Measurements from ENCODE around the gene DERL3. TPM values are rescaled to one million over a fixed set of nuclear protein-coding genes. Genes with fewer than 3 reads are reported as not detected.

DERL3 gene
- total RNA-seq, 4 donors from 2014 or later, result 0.21 to 0.49 (median 0.33) TPM

DNA sequence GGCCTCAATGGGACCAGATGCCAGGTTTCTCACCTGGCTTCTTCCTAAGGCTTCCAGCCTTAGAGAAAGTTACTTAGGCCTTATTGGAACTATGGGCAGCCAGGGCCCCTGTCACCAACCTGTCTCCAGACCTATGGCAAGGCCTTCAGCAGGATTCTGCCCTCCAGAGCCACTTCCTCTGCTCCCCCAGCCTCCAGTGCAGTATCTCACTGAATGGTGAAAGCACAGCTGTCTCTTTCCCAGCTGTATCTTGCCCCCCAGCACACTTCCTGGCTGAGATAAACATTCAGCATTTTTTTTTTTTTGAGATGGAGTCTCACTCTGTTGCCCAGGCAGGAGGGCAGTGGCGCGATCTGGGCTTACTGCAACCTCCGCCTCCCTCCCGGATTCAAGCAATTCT, 20.4 kb upstream of the DERL3 start:
- WGBS, 2 donors, result 95 to 98% methylated on average over 4 of the region's 4 CpGs
- no peak for DNase-seq (ENCODE audit: low spot score in 2 of 2)
- no peak overlapping the region for H3K4me3 ChIP-seq (ENCODE audit: low read depth, poor library complexity, severe bottlenecking)
- intact Hi-C loops (cut with DNase I; ENCODE audit: low total_unique reads), result no loop called here
- TF ChIP-seq, protein P1, sequence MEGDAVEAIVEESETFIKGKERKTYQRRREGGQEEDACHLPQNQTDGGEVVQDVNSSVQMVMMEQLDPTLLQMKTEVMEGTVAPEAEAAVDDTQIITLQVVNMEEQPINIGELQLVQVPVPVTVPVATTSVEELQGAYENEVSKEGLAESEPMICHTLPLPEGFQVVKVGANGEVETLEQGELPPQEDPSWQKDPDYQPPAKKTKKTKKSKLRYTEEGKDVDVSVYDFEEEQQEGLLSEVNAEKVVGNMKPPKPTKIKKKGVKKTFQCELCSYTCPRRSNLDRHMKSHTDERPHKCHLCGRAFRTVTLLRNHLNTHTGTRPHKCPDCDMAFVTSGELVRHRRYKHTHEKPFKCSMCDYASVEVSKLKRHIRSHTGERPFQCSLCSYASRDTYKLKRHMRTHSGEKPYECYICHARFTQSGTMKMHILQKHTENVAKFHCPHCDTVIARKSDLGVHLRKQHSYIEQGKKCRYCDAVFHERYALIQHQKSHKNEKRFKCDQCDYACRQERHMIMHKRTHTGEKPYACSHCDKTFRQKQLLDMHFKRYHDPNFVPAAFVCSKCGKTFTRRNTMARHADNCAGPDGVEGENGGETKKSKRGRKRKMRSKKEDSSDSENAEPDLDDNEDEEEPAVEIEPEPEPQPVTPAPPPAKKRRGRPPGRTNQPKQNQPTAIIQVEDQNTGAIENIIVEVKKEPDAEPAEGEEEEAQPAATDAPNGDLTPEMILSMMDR (IDR thresholded peaks at IDR 0.05), result no peak
- no peak for TF ChIP-seq POLR2A (IDR thresholded peaks at IDR 0.05)

DNA sequence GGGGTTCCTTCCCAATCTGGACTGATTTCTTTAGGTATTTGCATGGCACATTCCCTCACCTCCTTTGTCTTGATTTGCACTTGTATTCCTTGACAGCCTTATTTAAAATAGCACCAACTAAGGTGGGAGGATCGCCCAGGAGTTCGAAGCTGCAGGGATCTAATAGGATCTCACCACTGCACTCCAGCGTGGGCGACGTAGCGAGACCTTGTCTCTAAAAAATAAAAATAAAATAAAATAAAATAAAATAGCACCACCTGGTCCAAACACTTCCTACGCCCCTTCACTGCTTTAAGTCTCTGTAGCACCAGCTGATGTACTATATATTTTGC, 19.6 kb upstream of the DERL3 start:
- DNase-seq (ENCODE audit: low spot score in 2 of 2), result no peak
- 57 to 61% methylated on average over 7 of the region's 7 CpGs for WGBS, 2 donors
- H3K4me3 ChIP-seq (ENCODE audit: low read depth, poor library complexity, severe bottlenecking), result no peak overlapping the region
- TF ChIP-seq, protein P1 (IDR thresholded peaks at IDR 0.05), result no peak
- TF ChIP-seq POLR2A (IDR thresholded peaks at IDR 0.05), result no peak
- intact Hi-C loops (cut with DNase I; ENCODE audit: low total_unique reads), result no loop called here

DNA sequence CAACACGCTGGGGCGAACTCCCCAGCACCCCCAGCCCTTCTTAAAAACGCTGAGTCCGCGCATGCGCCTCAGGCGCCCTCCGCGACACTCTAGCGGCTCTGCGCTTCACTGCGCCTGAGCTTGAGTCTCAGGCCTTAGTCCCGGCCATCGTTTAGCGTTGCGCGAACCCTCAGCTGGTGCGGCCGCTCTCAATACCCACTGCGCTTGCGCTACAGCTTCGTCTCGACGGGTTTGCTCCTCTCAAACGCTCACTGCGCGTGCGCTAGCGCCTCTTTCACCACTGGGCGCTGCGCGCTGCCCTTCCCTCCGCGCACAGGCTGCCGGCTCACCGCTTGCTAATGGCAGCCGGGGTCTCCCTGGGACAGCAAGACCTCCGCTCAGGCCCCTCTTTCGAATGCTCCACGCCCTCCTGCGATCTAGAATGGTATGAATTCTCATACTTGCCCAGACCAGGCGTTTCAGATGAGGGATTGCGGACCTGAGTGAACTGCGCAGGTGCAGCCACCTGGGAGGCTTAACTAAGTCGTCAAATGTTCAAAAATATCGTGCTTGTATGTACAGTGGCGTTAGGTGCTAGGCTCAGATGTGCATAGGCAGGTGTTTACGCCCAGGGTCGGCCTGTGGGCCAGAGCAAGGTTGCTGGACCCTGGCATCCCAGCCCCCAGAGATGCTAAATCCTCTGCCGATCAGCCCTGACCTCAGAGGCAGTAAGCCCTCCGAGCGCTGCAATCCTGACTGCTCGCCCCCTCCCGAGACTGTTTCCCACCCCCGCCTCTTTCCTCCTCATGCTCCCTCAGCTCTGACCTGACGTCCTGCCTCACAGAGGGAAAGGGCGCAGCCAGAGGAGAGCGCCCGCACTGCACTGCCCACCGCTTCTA, 19.0 kb upstream of the DERL3 start, which contains the start of gene SLC2A11:
Gene SLC2A11, plus strand, starts transcription at position 270 of the 878 bp plus-strand sequence. Its CDS starts 125 bp downstream, at position 395.
- 1% methylated on average over 17 to 53 of the region's 60 CpGs for WGBS, 2 donors
- intact Hi-C loops (cut with DNase I; ENCODE audit: low total_unique reads), result no loop called here
- peak within 1 kb of the TSS; percentile 35 for H3K4me3 ChIP-seq (ENCODE audit: low read depth, poor library complexity, severe bottlenecking)
- no peak for TF ChIP-seq POLR2A (IDR thresholded peaks at IDR 0.05)
- TF ChIP-seq, protein P1 (IDR thresholded peaks at IDR 0.05), result peak in 1 of 3 donors; percentile 9
- peak; percentile 92 to 98 for DNase-seq (ENCODE audit: low spot score in 2 of 2)

DNA sequence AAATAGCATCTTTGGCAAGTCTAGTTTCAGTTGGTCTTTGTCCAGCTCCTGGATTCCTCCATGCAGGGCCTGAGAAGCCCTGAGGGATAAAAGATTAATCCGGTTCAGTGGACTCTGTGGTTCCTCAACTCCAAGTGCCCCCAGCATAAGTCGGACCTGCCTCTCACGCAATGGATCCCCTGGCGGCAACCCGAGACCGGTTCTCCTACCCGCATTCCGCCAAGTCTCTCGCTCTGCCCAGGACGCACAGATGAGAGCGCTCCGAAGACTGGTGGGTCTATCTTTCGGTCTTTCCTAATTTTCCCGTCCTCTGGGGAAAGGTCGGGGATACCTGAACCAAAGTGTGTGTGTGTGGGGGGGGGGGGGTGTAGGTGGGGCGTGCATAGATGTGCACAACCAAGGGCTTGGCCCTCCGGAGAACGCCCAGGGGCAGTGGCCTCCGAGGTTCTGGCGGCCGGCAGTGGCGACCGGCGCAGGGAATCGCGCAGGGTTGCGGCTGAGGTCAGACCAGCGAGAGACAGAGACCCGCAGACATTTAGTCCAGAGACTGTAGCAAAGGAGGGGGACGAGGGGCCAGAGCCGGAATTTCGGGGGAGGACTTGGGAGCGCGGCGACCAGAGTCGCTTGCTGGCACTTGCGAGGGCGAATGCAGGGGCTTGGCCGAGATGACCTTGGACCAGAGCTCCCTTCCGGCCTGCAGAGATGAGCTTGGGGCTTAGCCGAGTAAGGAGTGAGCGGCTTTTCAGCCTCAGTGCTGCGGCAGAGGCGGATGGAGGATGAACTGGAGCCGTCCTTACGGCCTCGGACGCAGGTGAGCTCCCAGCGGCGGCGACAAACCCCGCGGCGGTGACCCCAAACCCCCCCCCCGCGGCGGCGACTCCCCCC, 18.2 kb upstream of the DERL3 start:
- TF ChIP-seq, protein P1 (IDR thresholded peaks at IDR 0.05), result no peak
- TF ChIP-seq POLR2A (IDR thresholded peaks at IDR 0.05), result no peak
- peak in 1 of 2 donors; percentile 87 for DNase-seq (ENCODE audit: low spot score in 2 of 2)
- intact Hi-C loops (cut with DNase I; ENCODE audit: low total_unique reads), result no loop called here
- WGBS, 2 donors, result 3 to 8% methylated on average over 45 to 52 of the region's 58 CpGs
- peak overlapping the region; percentile 29 for H3K4me3 ChIP-seq (ENCODE audit: low read depth, poor library complexity, severe bottlenecking)

DNA sequence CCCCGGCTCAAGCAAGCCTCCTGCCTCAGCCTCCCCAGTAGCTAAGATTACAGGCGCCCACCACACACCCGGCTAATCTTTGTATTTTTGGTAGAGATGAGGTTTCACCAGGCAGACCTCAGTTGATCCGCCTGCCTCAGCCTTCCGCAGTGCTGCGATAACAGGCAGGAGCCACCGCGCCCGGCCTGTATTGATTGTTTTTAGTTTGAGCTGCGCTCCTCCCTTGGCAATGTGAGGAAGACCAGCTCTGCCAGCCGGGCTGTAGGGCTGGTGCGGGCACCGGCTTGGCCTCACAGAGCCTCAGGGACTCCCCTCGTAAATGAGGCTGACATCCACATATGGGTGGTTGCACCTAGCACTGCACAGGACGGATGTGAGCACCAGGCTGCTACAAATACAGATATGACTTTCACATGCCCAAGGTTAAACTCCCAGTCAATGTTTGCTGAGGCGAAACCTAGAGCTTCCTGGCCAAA, 11.4 kb upstream of the DERL3 start:
- no peak overlapping the region for H3K4me3 ChIP-seq (ENCODE audit: low read depth, poor library complexity, severe bottlenecking)
- 56 to 64% methylated on average over 13 to 16 of the region's 16 CpGs for WGBS, 2 donors
- intact Hi-C loops (cut with DNase I; ENCODE audit: low total_unique reads), result loop anchor here (5.0 kb wide), 1 partner anchor 83 kb away; the partner anchor contains the start of gene CHCHD10
- TF ChIP-seq POLR2A (IDR thresholded peaks at IDR 0.05), result no peak
- TF ChIP-seq, protein P1 (IDR thresholded peaks at IDR 0.05), result no peak
- peak in 1 of 2 donors; percentile 85 for DNase-seq (ENCODE audit: low spot score in 2 of 2)
